ENCODE measurements around the gene PGA4. TPM values are rescaled to one million over a fixed set of nuclear protein-coding genes. Genes with fewer than 3 reads are reported as not detected.

PGA4 gene
- total and polyA plus RNA-seq, 9 of the 15 experiments (the other 6 are each of a cell fraction or from before 2014, with no cell fraction given) = not detected

GRCh38 chr11:61254403-61255025 is 32.4 kb downstream of the PGA4 start (continued):
- TF ChIP-seq ZBTB40 (IDR thresholded peaks at IDR 0.05) (no peak), ZBTB40 (CRISPR knock-in tag; IDR thresholded peaks at IDR 0.05) (no peak), ZNF449 (CRISPR knock-in tag; IDR thresholded peaks at IDR 0.05) (no peak), FIP1L1 (IDR thresholded peaks at IDR 0.05; ENCODE audit: low read depth, low read length, poor library complexity, severe bottlenecking) (no peak), TCF7L2 (IDR thresholded peaks at IDR 0.05; ENCODE audit: low read depth, low read length) (no peak), PBX2 (CRISPR knock-in tag; IDR thresholded peaks at IDR 0.05; ENCODE audit: low read depth) (no peak), PBX2 (tag; conservative IDR thresholded peaks at IDR 0.05; ENCODE audit: low read depth) (no peak), NFYB (IDR thresholded peaks at IDR 0.05; ENCODE audit: extremely low read depth, insufficient read length) (no peak), CBX3 (IDR thresholded peaks at IDR 0.05; ENCODE audit: borderline replicate concordance in 1 of 2, low read length in 2 of 2) (0 out of 3 replicates have a peak, but pooled peaks of 1 of the 2 experiments have one; percentile 9), LARP7 (IDR thresholded peaks at IDR 0.05) (no peak), ZNF253 (CRISPR knock-in tag; conservative IDR thresholded peaks at IDR 0.05) (no peak), RCOR1 (IDR thresholded peaks at IDR 0.05; ENCODE audit: borderline replicate concordance in 1 of 2, low read depth in 2 of 2, low read length in 2 of 2) (peak in 1 of 2 experiments; percentile 41; a peak in 1 of 4 replicates), HDAC2 (IDR thresholded peaks at IDR 0.05) (no peak), HMG20A (CRISPR knock-in tag; conservative IDR thresholded peaks at IDR 0.05) (no peak), SAFB2 (IDR thresholded peaks at IDR 0.05; ENCODE audit: borderline replicate concordance, low read depth, low read length, severe bottlenecking) (no peak)

Measured in K562 (cell line).